H1 (cell line): Measurements from ENCODE around the gene MYLK. TPM values are rescaled to one million over a fixed set of nuclear protein-coding genes. Genes with fewer than 3 reads are reported as not detected.

ENCODE experiments used
- CTCF ChIA-PET: fragments of 300-600 bp; sonication (Branson Sonifier 250); formaldehyde crosslinking; loops from one replicate; lab custom pipeline; 2021; ENCODE audit not compliant: partially characterized antibody; lab: Charles Lee
- POLR2A ChIA-PET: fragments of 300-600 bp; sonication (Branson Sonifier 250); formaldehyde crosslinking; loops from one replicate; lab custom pipeline; 2021; ENCODE audit warnings: inconsistent platforms; ENCODE audit not compliant: partially characterized antibody; lab: Charles Lee
- DNase-seq, 2 experiments: peaks; one replicate each; pipeline versions ENCODE4 v3.0.0 to v3.0.0-alpha.2; 2010 to 2022; ENCODE audit warnings: low spot score in 2 of 2, low read depth in 1 of 2, mixed read lengths in 1 of 2
- FAIRE-seq: peaks from 2 replicates; lab custom pipeline; 2011; peaks lifted over from hg19 to GRCh38; lab: Jason Lieb, UNC
- H2AFZ ChIP-seq: 2 replicates; pipeline ENCODE4 v1.8.1; 2012; ENCODE audit warnings: low read length, inconsistent platforms
- H2AK5ac ChIP-seq: 2 replicates; pipeline ENCODE4 v1.6.1; 2013; ENCODE audit warnings: low read depth, low read length
- H2BK120ac ChIP-seq: replicated peaks from 2 replicates; pipeline ENCODE3; 2013; ENCODE audit warnings: low read depth, low read length, inconsistent platforms
- H2BK12ac ChIP-seq: 2 replicates; pipeline ENCODE4 v1.6.1; 2013; ENCODE audit warnings: low read depth, low read length
- H2BK15ac ChIP-seq: 2 replicates; pipeline ENCODE4 v1.6.1; 2013; ENCODE audit warnings: low read length
- H2BK20ac ChIP-seq: 2 replicates; pipeline ENCODE4 v1.6.1; 2013; ENCODE audit warnings: low read length
- H2BK5ac ChIP-seq: 2 replicates; pipeline ENCODE4 v1.6.1; 2013; ENCODE audit warnings: low read depth, low read length
- H3K14ac ChIP-seq: 2 replicates; pipeline ENCODE4 v1.6.1; 2013; ENCODE audit warnings: inconsistent platforms; ENCODE audit not compliant: insufficient read length
- H3K18ac ChIP-seq: 2 replicates; pipeline ENCODE4 v1.6.1; 2013; ENCODE audit warnings: low read length; ENCODE audit errors: extremely low read depth
- H3K23ac ChIP-seq: 2 replicates; pipeline ENCODE4 v1.6.1; 2013; ENCODE audit warnings: inconsistent platforms; ENCODE audit not compliant: insufficient read length
- H3K23me2 ChIP-seq: 2 replicates; pipeline ENCODE4 v1.6.1; 2013; ENCODE audit warnings: low read depth, low read length
- H3K27ac ChIP-seq: 2 replicates; pipeline ENCODE4 v1.6.1; 2011; ENCODE audit warnings: low read depth, low read length, inconsistent platforms
- H3K27me3 ChIP-seq, 4 experiments: replicated peaks in 1 of 4; 1 replicate in 1 of 4; 2 replicates in 3 of 4; pipeline versions ENCODE4 v1.6.1 to v1.8.1; 2011 to 2013; ENCODE audit warnings: low read length in 3 of 4, mild to moderate bottlenecking in 3 of 4, inconsistent platforms in 2 of 4, mixed read lengths in 2 of 4, moderate library complexity in 1 of 4; ENCODE audit not compliant: control insufficient read depth in 3 of 4, insufficient read depth in 3 of 4; ENCODE audit errors: extremely low read depth in 1 of 4
- H3K36me3 ChIP-seq, 4 experiments: 2 replicates each; pipeline versions ENCODE4 v1.6.1 to v1.8.1; 2011 to 2013; ENCODE audit warnings: mild to moderate bottlenecking in 4 of 4, low read length in 3 of 4, moderate library complexity in 2 of 4, control low read depth in 1 of 4, inconsistent platforms in 1 of 4; ENCODE audit not compliant: insufficient read depth in 4 of 4, control insufficient read depth in 2 of 4
- H3K4ac ChIP-seq: replicated peaks from 2 replicates; pipeline ENCODE3; 2013; ENCODE audit warnings: low read length, low read depth, mixed read lengths, inconsistent platforms; ENCODE audit not compliant: insufficient read length
- H3K4me1 ChIP-seq, 4 experiments: replicated peaks in 1 of 4; 1 replicate in 1 of 4; 2 replicates in 3 of 4; pipeline versions ENCODE4 v1.6.1 to v1.8.1; 2011 to 2013; ENCODE audit warnings: low read length in 3 of 4, inconsistent platforms in 2 of 4, mixed read lengths in 1 of 4; ENCODE audit not compliant: insufficient read depth in 4 of 4, control insufficient read depth in 3 of 4
- H3K4me2 ChIP-seq, 2 experiments: 2 replicates each; pipeline versions ENCODE4 v1.6.1 to v1.8.1; 2011 to 2013; ENCODE audit warnings: low read depth in 2 of 2, low read length in 2 of 2, control low read depth in 1 of 2, inconsistent platforms in 1 of 2, mild to moderate bottlenecking in 1 of 2; ENCODE audit not compliant: insufficient read depth in 1 of 2
- H3K4me3 ChIP-seq, 4 experiments: fragments of 200-600, 300-600 bp in 1 of 4; sonication (generic), shearing (Covaris generic), sonication (Bioruptor Twin) in 1 of 4; 2 replicates each; pipeline versions ENCODE4 v1.5.1 to v1.8.1; 2011 to 2016; ENCODE audit warnings: low read length in 4 of 4, low read depth in 3 of 4, control low read depth in 2 of 4, inconsistent platforms in 2 of 4, mild to moderate bottlenecking in 2 of 4, mixed read lengths in 1 of 4, moderate library complexity in 1 of 4; ENCODE audit not compliant: insufficient read depth in 2 of 4; ENCODE audit errors: extremely low read depth in 1 of 4
- H3K56ac ChIP-seq: replicated peaks from 2 replicates; pipeline ENCODE3; 2013; ENCODE audit warnings: low read depth, mild to moderate bottlenecking, mixed read lengths, low read length, inconsistent platforms; ENCODE audit not compliant: insufficient read length
- H3K79me1 ChIP-seq: 2 replicates; pipeline ENCODE4 v1.6.1; 2013; ENCODE audit warnings: low read depth, low read length, control low read depth
- H3K79me2 ChIP-seq, 2 experiments: 2 replicates each; pipeline versions ENCODE4 v1.6.1 to v1.8.1; 2012 to 2013; ENCODE audit warnings: low read length in 2 of 2, mild to moderate bottlenecking in 2 of 2, inconsistent platforms in 1 of 2; ENCODE audit not compliant: insufficient read depth in 2 of 2, control insufficient read depth in 1 of 2
- H3K9ac ChIP-seq, 4 experiments: replicated peaks in 1 of 4; 1 replicate in 1 of 4; 2 replicates in 3 of 4; pipeline versions ENCODE4 v1.6.1 to v1.8.1; 2011 to 2013; ENCODE audit warnings: low read depth in 3 of 4, low read length in 3 of 4, control low read depth in 2 of 4, mild to moderate bottlenecking in 2 of 4, moderate library complexity in 2 of 4, inconsistent platforms in 1 of 4; ENCODE audit errors: extremely low read depth in 1 of 4
- H3K9me3 ChIP-seq, 2 experiments: 2 replicates each; pipeline versions ENCODE4 v1.6.1 to v1.8.1; 2012 to 2013; ENCODE audit warnings: mild to moderate bottlenecking in 2 of 2, moderate library complexity in 2 of 2, control low read depth in 1 of 2, inconsistent platforms in 1 of 2, low read depth in 1 of 2, low read length in 1 of 2, mixed read lengths in 1 of 2; ENCODE audit not compliant: insufficient read depth in 2 of 2
- H4K20me1 ChIP-seq, 2 experiments: replicated peaks in 1 of 2; 2 replicates each; pipeline versions ENCODE3 to v1.8.1; 2011 to 2013; ENCODE audit warnings: inconsistent platforms in 2 of 2, low read length in 2 of 2, mild to moderate bottlenecking in 1 of 2; ENCODE audit not compliant: insufficient read depth in 2 of 2, control insufficient read depth in 1 of 2
- H4K5ac ChIP-seq: 2 replicates; pipeline ENCODE4 v1.6.1; 2013; ENCODE audit warnings: low read length, low read depth, mixed read lengths, inconsistent platforms; ENCODE audit not compliant: insufficient read length
- H4K8ac ChIP-seq: 2 replicates; pipeline ENCODE4 v1.8.0; 2013; ENCODE audit warnings: mild to moderate bottlenecking, moderate library complexity, low read length, inconsistent platforms; ENCODE audit not compliant: insufficient read depth; ENCODE audit errors: extremely low read depth
- H4K91ac ChIP-seq: replicated peaks from 2 replicates; pipeline ENCODE3; 2013; ENCODE audit warnings: low read length, mixed read lengths, inconsistent platforms; ENCODE audit not compliant: insufficient read length
- BACH1 ChIP-seq: IDR thresholded peaks from 2 replicates; pipeline ENCODE4 v1.6.1; 2012; ENCODE audit warnings: low read length, improper control_type of control experiment
- EGR1 ChIP-seq: IDR thresholded peaks from 2 replicates; pipeline ENCODE4 v1.6.1; 2011; ENCODE audit warnings: low read depth, low read length, borderline replicate concordance
- EZH2 ChIP-seq: fragments of 200-600 bp; sonication (generic); IDR thresholded peaks from 2 replicates; pipeline ENCODE4 v1.7.1; 2012; ENCODE audit warnings: low read depth, mild to moderate bottlenecking, moderate library complexity, low read length, inconsistent platforms; ENCODE audit not compliant: severe bottlenecking
- NANOG ChIP-seq: IDR thresholded peaks from 2 replicates; pipeline ENCODE4 v1.6.1; 2011; ENCODE audit warnings: low read length, low read depth, mild to moderate bottlenecking, inconsistent platforms; ENCODE audit not compliant: insufficient read depth, poor library complexity, severe bottlenecking
- POLR2A ChIP-seq, 2 experiments: IDR thresholded peaks; 1 replicate in 1 of 2; 2 replicates in 1 of 2; pipeline ENCODE4 v1.6.1; 2011; ENCODE audit warnings: low read depth in 2 of 2, low read length in 2 of 2, mild to moderate bottlenecking in 2 of 2; ENCODE audit errors: control extremely low read depth in 1 of 2
- SP1 ChIP-seq: IDR thresholded peaks from 2 replicates; pipeline ENCODE4 v1.6.1; 2011; ENCODE audit warnings: low read depth, low read length
- YY1 ChIP-seq: IDR thresholded peaks from 2 replicates; pipeline ENCODE4 v1.6.1; 2011; ENCODE audit warnings: low read depth, mild to moderate bottlenecking, low read length
- WGBS, 2 experiments: shearing (Covaris generic) in 1 of 2; methylation state at CpG; one replicate each; pipeline versions ENCODE4 v1.1.6 to v1.1.7; 2013 to 2015; ENCODE audit warnings: low lambda C conversion rate in 2 of 2, mixed read lengths in 2 of 2, inconsistent platforms in 1 of 2, low coverage in 1 of 2, missing lambda C conversion rate in 1 of 2; ENCODE audit not compliant: insufficient replicate concordance in 2 of 2, insufficient coverage in 1 of 2, insufficient read length in 1 of 2; ENCODE audit errors: extremely low coverage in 1 of 2, missing lambda C conversion rate in 1 of 2; 5-methylcytosine and 5-hydroxymethylcytosine counted together
- polyA plus RNA-seq, 7 experiments: library from polyadenylated mRNA; depleted of rRNA in 3 of 7; stranded (reverse) in 5 of 7; unstranded in 2 of 7; fragments of >200 nt in 5 of 7; fragments of 200-250 nt in 2 of 7; gene quantifications; 1 replicate in 5 of 7; 2 replicates in 1 of 7; 4 replicates in 1 of 7; pipeline versions ENCODE4 v1.2.1 to v1.2.3, GENCODE V29; 2011 to 2013; ENCODE audit warnings: missing spikeins in 2 of 7, mixed read lengths in 2 of 7
- total RNA-seq: library from RNA; stranded (reverse); fragmentation: NEBNext Ultra II Directional; extraction: Animal tissue kit (Norgen Biotek cat#: 25700); gene quantifications from 2 replicates; pipeline ENCODE4 v1.2.1, GENCODE V29; 2021
- TF ChIP-seq, protein P1 (sequence below): IDR thresholded peaks from 2 replicates; pipeline ENCODE4 v1.6.1; 2012; ENCODE audit warnings: low read length, inconsistent platforms
- TF ChIP-seq, protein P2 (sequence below): IDR thresholded peaks from 2 replicates; pipeline ENCODE4 v1.6.1; 2012; ENCODE audit warnings: inconsistent platforms
- TF ChIP-seq, protein P3 (sequence below): IDR thresholded peaks from 2 replicates; pipeline ENCODE4 v1.6.1; 2011; ENCODE audit warnings: low read depth, mild to moderate bottlenecking, low read length; ENCODE audit not compliant: insufficient read depth

MYLK gene
- total and polyA plus RNA-seq, 2 of the 8 experiments (the other 6 are each of a cell fraction or from before 2014, with no cell fraction given): 11.6 to 21.3 TPM

DNA sequence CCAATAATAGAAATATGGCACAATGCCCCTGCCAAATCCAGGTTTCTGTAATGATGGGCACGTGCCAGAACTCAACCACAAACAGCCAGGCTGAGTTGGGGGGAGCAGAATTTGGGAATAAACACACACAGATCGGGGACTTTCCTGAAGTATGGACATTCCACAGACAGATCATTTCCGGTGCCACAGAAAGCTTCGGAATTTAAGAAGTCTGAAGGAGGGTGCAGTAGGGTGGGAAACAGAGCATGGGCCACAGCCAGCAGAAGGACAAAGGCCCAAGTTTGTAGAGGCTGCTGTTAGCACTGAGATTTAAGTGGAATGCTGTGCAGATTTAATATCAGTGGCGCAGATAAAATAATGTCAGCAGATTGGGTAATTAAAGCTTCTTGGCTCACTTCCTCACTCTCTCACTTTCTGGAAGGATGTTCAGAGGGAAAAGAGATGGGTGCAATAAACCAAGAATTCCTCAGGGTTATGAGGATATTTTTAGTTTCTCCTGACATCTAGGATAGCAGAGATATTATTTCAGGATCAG, 67.4 kb downstream of the MYLK start:
- H2BK15ac ChIP-seq: no peak overlapping the region
- no peak for TF ChIP-seq EGR1
- TF ChIP-seq SP1: no peak
- no peak for TF ChIP-seq BACH1
- TF ChIP-seq NANOG: no peak
- no peak for TF ChIP-seq EZH2
- TF ChIP-seq, protein P1, sequence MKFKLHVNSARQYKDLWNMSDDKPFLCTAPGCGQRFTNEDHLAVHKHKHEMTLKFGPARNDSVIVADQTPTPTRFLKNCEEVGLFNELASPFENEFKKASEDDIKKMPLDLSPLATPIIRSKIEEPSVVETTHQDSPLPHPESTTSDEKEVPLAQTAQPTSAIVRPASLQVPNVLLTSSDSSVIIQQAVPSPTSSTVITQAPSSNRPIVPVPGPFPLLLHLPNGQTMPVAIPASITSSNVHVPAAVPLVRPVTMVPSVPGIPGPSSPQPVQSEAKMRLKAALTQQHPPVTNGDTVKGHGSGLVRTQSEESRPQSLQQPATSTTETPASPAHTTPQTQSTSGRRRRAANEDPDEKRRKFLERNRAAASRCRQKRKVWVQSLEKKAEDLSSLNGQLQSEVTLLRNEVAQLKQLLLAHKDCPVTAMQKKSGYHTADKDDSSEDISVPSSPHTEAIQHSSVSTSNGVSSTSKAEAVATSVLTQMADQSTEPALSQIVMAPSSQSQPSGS: no peak
- TF ChIP-seq, protein P2, sequence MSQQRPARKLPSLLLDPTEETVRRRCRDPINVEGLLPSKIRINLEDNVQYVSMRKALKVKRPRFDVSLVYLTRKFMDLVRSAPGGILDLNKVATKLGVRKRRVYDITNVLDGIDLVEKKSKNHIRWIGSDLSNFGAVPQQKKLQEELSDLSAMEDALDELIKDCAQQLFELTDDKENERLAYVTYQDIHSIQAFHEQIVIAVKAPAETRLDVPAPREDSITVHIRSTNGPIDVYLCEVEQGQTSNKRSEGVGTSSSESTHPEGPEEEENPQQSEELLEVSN: no peak
- TF ChIP-seq POLR2A (IDR thresholded peaks at IDR 0.05; ENCODE audit: control extremely low read depth in 1 of 2, low read depth in 2 of 2, low read length in 2 of 2): no peak
- TF ChIP-seq YY1: no peak
- TF ChIP-seq, protein P3, sequence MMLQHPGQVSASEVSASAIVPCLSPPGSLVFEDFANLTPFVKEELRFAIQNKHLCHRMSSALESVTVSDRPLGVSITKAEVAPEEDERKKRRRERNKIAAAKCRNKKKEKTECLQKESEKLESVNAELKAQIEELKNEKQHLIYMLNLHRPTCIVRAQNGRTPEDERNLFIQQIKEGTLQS: no peak
- DNase-seq (no peak), FAIRE-seq (no peak)
- H3K4me2 ChIP-seq: no peak overlapping the region
- H2BK20ac ChIP-seq: no peak overlapping the region
- no peaks in the 10 kb centered on the region for H3K9me3 ChIP-seq
- no peak overlapping the region for H3K9ac ChIP-seq
- H4K8ac ChIP-seq: no peak overlapping the region
- H4K91ac ChIP-seq: no peak overlapping the region
- no peaks in the 10 kb centered on the region for H3K27me3 ChIP-seq
- H3K36me3 ChIP-seq: no peaks in the 10 kb centered on the region
- H2AK5ac ChIP-seq: no peak overlapping the region
- H3K23me2 ChIP-seq: no peaks in the 10 kb centered on the region
- no peaks in the 10 kb centered on the region for H3K79me1 ChIP-seq
- no peaks in the 10 kb centered on the region for H3K4me1 ChIP-seq
- no peak overlapping the region for H3K14ac ChIP-seq
- H3K18ac ChIP-seq: no peak overlapping the region
- H3K23ac ChIP-seq: no peak overlapping the region
- no peaks in the 10 kb centered on the region for H3K79me2 ChIP-seq
- no peak overlapping the region for H2AFZ ChIP-seq
- H4K5ac ChIP-seq: no peak overlapping the region
- no peak overlapping the region for H3K4ac ChIP-seq
- WGBS, 2 experiments: 89% methylated on average over 5 of the region's 5 CpGs; no CpG with 5 or more reads in 1 of the 2 experiments
- no peak overlapping the region for H3K27ac ChIP-seq
- H4K20me1 ChIP-seq: no peaks in the 10 kb centered on the region
- no peak overlapping the region for H2BK5ac ChIP-seq
- ChIA-PET POLR2A (interaction anchor here (1.5 to 2.2 kb wide), 2 partner anchors 12 to 67 kb away, joined by 4 to 5 read pairs; no protein-coding TSS in a partner anchor), CTCF (interaction anchor here (0.7 to 2.2 kb wide), 5 partner anchors 8 to 305 kb away, joined by 3 to 7 read pairs (median 3); no protein-coding TSS in a partner anchor)
- no peak overlapping the region for H2BK12ac ChIP-seq
- no peak overlapping the region for H3K4me3 ChIP-seq
- H3K56ac ChIP-seq: no peak overlapping the region
- no peak overlapping the region for H2BK120ac ChIP-seq
